ENCODE data around the gene CFAP46.
"Not testable (repeated sequence)": the region's sequence is repeated elsewhere in the genome, so short reads cannot be mapped to it uniquely, and the experiment has no call there.

CFAP46 gene

DNA sequence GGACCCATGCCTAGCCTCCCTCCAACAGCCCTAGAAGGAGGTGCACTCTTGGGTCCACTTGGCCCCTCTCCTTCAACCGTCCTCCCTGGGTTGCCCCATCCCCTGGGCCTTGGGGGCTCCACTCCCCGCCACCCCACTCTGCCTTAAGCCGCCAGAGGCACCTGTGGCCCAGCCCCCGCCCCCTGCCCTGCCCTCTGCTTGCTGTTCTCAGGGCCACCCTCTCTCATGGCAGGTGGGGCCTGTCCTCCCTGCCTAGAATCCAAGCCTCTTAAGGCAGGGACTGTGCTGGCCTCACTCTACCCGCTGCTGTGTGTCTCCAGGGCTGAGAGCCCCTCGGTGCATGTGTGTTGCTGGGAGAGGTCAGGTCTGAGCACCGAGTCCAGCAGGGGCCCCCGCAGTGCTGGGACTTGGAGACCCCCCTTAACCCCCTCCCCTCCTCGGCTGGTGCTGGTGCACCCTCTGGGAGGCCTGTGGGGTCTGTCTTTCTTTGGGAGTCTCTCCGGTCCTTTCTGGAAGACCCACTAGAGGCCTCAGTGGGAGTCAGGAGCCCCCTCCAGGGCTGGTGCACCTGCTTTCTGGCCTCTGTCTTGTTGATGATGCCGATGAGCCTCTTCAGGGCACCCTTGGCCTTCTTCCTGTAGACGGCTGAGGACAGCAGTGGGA lies 43.8 kb downstream of the CFAP46 start:
- DNase-seq = no peak

DNA sequence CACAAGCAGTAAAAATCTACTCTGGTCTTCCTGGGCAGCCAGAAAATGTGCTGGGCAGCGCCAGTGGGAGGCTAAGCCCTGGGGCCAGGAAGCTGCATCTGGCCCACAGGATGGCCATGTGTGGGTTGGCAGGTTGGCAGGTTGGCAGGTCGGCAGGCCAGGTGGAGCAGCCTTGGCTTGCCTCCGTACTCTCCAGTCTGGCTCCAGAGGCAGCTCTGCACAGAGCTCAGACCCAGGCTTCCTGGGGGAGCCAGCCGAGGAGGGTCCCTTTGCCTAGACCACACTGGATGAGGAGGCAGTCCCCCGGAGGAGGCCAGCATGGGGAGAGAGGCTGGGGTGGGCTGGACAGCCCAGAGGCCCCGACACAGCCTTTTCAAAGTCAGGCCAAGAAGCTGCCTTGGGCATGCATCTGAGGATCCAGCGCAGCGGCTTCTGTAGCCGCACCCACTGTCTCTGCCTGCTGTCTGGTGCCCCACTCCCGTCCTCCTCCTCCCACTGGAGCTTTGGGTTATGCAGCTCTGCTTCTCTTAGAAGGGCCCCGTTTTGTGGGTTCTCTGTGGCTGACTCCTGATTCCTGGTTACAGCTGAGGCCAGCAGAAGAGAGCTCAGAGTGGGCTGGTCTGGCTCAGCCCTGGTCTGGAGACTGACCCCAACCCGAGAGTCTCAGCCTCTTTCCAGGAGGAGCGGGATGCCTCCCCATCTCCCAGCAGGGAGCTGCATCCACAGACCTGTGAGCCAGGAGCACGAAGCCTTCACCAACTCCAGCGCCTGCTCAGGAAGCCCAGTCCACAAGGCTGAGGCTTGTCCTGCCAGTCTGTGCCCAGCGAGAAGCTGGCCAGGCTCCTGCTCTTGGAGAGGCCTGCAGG lies 44.6 kb downstream of the CFAP46 start:
- DNase-seq = no peak

DNA sequence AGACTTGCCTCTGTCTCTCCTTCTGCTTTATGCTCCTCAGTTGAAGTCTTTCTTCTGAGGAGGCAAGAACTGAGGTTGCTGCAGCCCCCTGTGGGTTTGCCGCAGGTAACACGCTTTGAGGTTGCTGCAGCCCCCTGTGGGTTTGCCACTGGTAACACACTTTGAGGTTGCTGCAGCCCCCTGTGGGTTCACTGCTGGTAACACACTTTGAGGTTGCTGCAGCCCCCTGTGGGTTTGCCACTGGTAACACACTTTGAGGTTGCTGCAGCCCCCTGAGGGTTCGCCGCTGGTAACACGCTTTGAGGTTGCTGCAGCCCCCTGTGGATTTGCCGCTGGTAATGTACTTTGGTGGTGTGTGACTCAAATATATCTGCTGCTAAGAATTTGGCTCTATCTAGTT lies 48.6 kb downstream of the CFAP46 start:
- not testable (repeated sequence) for DNase-seq

DNA sequence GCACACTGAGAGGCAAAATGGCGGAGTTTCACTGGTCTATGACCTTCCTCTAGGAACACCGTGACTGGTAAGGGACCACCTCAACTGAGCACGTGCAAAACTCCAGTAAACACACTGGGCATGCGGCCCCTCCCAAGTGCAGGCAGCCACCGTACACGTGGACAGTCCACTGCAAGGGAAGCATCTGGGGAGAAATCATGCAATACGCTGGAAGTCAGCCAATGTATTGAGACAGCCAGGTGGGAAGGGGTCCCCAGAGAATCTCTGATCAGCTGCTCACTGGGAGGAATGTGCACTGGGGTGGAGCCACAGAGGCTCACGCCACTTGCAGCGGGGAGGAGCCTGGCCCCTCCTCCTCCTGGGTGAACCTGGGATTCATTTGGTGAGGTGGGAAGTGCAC lies 49.3 kb downstream of the CFAP46 start:
- DNase-seq = no peak

DNA sequence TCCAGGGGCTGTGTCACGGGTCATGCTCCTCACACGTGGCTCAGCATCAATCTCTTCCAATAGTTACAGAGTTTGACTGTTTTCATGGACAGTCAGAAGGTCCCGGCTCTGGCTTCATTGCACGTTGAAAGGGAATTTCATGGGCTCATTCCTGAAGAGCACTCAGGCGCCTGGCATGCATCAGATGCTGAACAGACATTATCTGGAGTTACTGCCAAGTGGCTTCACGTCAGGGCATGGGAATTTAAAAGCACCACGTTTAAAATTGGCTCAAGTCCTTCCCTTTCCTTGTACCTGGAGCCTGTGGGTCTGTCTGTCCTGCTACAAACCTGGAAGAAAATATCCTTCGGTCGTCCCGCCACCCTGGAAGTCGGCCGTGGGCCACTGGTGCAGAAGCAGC lies 50.4 kb downstream of the CFAP46 start:
- no peak for DNase-seq

DNA sequence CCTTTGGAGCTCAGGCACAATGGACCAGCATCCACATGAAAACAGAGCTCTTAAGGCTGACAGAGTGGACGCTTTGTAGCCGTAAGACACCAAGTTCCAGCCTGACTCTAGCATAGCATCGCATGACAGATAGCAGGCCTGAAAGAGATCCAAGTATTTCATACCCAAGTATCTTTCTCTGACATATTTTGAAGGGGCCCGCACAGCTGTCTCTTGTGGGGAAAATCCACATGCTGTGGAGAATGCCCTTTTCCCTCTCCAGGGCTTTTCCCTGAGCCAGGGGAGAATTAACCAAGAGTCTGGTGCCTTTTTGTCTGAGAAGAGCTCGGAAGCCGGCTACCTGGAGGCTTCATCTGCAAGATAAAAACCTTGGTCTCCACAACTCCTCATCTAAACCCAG lies 51.0 kb downstream of the CFAP46 start:
- DNase-seq = no peak

DNA sequence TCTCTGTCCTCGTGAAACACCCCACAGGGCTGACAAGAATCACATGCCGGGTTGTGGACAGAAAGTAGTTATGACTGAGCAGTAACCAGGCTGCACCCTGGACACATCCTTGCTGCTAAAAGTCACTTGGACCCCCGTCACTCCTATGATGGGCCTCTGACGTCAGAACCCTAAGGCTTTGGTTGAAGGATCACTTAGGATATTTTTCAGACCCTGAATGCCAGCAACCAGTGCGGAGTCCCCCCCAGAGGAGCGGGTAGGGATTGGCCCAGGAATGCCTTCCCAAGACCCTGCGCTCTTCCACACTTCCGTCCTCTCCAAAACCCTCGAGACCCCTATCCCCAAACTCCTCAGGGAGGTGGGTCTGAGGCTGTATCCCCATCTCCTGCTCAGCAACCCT lies 52.1 kb downstream of the CFAP46 start:
- no peak for DNase-seq

DNA sequence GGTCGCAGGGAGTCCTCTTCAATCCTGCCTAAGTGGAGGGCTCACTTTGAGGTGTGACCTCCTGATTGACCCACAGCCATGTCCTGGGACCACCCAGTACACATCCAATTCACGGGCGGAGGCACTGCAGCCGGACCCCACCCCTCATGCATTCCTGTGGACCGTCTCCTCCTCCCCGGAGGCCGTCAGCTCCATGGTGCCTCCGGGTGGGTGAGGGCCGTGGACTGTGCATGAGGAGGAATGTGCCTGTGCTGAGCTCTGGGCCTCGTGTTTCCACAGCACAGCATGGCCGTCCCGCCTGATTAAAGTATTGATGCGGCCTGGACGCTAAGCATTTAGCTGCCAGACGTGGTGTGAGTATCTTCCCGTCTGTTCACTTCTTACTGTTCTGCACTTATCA lies 52.8 kb downstream of the CFAP46 start:
- DNase-seq = no peak

DNA sequence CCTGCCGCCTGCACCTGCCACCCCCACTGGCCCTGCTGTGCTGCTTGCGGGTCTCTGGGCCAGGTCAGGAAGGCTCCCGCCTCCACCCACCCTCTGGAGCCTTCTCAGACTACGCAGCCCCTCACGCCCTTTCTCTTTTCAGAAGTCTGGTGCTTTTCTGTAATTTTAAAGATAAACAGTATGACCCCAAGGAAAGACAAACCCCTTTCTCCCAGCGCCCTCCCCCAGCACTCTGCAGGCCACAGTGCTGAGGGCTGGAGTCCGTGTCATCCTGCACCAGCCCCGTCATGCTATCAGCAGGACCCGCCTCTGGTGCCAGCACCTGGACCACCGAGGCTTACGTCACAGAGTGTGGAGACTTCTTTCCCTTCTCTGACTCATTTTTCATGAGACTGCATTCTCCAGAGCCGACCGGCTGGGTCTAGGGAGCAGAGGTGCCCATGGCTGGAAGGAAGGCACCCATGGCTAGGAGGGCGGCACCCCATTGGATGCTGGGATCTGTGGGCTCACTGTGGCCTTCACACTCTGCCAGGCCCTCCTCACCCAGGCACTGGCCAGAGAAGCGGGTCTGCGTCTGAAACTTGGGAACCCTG lies 53.4 kb downstream of the CFAP46 start:
- no peak for DNase-seq

DNA sequence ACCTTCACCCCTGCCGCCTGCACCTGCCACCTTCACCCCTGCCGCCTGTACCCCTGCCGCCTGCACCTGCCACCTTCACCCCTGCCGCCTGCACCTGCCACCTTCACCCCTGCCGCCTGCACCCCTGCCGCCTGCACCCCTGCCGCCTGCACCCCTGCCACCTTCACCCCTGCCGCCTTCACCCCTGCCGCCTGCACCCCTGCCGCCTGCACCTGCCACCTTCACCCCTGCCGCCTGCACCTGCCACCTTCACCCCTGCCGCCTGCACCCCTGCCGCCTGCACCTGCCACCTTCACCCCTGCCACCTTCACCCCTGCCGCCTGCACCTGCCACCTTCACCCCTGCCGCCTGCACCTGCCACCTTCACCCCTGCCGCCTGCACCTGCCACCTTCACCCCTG lies 53.9 kb downstream of the CFAP46 start:
- not testable (repeated sequence) for DNase-seq

DNA sequence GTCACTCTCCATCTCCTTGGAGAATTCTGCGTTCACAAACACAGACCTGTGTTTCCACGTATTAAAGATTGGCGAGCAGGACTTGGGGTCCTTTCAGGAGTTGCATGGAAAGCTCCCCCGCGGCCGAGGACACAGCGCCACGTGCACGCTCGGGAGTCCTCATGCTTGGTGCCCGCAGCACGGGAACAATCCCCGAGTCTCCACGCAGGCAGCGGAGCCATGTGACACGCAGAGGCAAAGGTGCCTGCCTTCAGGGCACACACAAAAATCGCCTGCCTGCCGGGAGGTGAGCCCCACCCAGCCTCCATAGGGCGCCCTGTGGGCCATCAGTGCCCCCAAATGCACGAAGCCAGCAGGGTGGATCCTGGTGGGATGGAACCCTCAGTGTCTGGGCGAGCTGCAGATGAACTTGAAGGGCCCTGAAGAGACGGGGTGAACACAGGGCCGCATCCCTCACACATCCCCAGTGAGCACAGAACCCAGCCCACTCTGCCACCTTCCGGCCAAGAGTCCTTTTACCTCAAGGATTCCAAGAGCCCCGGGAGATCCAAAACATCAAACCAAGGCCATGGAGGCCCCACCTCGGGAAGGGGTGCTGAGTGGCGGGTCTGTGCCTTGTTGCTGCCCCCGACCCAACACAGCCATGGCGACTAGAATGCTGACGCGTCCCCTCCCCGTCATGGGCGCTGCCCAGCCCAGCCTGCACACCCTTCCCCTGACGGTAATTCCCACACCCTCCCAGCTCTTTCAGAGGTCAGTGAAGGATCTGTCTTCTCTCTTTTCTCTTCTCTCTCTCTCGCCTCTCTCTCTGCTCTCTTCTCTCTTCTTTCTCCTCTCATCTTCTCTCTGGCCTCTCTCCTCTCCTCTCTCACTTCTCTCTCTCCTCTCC lies 55.9 kb downstream of the CFAP46 start:
- no peak for DNase-seq

DNA sequence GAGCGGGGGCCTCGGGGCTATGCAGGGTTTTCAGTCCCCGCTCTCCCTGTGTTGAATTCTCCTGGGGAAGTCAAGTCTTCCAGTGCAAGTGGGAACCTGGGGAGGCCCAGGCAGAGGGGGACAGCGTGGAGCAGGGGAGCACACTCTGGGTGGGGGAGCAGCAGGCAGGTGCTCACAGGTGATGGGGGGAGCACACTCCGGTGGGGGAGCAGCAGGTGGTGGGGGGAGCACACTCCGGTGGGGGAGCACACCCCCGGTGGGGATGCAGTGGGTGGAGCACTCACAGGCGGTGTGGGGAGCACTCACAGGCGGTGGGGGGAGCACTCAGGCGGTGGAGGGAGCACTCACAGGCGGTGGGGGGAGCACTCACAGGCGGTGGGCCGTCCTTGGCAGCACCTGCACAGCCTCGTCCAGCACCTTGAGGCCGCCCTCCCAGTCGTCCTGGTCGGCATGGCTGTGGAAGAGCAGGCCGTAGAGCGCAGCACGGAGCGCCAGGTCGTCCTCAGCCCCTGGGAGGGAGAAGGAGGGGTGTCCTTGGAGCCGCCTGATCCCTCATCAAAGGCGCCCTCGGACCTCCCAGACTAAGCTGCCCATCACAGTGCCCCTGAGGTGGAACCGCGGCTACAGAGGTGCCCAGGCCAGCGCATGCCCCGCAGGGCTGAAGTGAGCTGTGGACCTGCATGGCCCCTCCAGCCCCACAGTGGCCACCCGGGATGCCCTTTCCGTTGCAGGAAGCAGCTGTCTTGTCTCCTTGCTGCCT lies 56.7 kb downstream of the CFAP46 start:
- DNase-seq = no peak

DNA sequence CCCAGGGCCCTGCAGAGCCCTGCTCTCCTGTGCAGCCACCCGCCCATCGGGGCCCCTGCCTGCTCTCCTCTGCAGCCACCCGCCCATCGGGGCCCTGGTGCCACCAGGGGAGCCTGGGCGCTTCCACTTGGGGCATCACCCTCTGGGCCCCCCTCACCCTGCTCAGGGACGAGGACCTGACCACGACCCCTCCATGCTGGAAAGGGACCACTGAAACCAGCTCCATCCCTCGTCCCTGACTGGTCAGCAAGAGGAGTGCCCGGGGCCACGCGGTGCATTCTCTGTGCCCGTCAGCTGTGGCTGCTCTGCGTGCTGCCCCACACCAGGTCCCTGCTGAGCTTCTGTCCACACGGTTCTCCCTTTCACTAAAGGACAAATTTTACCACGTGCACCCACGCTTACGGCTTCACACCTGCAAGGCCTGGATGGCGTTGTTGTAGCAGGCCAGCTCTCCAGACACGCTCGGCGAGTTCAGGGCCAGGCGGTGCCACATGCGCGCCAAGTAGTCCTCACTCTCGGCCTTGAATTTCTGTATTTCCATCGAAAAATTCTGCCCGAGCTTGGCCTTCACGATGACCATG lies 57.6 kb downstream of the CFAP46 start:
- no peak for DNase-seq

DNA sequence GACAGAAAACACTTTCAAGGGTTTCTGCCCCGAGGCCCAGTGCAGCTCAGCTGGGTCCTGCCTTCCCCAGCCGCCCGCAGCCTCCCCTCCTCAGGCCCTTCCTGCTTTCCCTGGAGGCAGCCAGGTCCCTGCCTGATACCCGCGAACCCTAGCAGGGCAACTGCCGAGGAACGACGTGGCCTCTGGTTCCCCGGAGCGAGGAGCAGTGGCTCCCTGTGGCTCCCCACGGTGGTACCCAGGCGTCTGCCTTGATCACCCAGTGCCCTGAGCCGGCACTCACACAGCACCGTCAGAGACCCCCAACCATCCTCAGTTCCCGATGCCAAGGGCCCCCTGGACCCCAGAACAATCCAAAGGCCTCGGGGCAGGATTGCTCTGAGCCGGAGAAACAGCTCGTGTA lies 58.3 kb downstream of the CFAP46 start:
- no peak for DNase-seq

DNA sequence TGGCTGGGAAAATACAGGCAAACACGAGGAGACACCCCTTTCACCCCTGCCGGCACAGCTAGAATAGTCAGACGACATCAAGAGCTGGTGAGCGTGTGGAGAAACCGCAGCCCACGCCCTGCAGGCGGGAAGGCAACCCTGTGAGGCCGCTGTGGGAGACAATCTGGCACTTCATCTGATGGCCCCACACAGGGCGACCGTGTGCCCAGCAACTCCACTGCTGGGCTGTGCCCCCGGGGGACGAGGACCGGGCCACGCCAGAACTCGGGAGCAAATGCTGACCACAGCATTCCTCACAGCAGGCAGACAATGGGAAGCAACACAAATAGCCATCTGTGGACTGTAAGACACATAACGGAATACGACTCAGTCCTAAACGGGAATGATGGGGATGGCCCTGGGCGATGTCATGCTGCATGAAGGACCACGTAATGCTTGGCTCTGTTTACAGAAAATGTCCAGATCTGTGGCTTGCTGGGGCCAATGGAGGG lies 58.9 kb downstream of the CFAP46 start:
- DNase-seq = no peak

DNA sequence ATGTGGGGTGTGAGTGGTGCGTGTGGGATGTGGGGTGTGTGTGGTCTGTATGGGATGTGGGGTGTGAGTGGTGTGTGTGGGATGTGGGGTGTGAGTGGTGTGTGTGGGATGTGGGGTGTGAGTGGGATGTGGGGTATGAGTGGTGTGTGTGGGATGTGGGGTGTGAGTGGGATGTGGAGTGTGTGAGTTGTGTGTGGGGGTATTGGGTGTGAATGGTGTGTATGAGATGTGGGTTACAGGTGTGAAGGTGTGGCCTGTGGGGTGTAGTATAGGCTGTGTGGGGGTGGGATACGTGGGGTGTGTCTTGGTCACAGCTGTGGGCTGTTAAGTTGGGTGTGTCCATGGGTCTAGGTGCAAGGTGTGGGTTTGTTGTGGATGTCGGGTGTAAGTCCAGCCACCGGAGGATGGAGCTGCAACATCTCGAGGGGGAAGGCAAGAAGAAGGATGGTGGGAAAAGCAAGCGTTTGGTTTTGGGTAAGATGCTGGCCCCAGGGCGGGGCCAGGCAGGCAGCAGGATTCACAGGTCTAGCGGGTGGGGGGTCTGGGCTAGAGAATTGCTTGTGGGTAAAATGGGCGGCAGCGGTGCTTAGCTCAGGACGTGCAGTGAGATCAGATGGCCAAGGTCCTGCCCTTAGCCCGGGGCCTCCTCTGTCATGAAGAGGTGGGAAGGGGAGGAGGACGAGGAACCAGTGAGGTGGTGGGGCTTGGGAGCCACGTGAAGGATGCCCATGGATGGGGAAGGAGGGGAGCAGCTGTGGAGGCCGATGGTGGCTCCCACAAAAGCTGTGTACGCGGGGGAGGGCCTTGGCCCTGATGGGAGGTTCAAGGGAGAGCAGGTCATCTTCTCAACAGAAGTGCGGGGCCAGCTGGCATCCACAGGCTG lies 60.1 kb downstream of the CFAP46 start:
- DNase-seq = no peak

DNA sequence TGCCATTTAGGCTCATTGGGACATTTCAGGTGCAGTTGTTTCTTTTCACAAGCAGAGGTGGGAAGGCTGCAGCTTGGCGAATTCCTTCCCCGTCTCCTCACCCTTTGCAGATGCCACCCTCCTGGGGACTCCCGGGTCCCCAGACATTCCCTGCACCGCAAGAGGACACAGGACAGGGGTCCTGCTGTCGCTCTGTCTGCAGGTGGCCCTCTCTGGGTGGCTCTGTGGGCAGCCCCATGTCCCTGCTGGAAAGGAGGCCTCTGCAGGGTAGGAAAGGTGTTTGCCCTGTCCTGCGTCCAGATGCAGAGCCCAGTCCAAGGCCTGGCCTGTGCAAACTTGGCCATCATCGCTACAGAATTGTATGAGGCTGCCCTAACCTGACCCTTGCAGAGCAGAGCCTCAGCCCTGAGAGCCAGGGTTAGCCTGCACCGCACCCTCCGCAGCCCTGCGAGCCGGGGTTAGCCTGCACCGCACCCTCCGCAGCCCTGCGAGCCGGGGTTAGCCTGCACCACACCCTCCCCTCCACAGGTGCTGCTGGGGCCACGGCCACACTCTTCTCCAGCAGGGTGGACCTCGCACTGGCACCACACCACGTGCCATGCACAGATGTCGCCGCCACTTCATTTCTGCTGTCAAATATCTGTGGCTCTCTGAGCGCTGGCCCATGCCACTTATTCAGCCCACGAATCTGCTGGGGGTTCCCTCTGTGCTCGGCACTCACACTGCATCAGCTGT lies 61.0 kb downstream of the CFAP46 start:
- no peak for DNase-seq

DNA sequence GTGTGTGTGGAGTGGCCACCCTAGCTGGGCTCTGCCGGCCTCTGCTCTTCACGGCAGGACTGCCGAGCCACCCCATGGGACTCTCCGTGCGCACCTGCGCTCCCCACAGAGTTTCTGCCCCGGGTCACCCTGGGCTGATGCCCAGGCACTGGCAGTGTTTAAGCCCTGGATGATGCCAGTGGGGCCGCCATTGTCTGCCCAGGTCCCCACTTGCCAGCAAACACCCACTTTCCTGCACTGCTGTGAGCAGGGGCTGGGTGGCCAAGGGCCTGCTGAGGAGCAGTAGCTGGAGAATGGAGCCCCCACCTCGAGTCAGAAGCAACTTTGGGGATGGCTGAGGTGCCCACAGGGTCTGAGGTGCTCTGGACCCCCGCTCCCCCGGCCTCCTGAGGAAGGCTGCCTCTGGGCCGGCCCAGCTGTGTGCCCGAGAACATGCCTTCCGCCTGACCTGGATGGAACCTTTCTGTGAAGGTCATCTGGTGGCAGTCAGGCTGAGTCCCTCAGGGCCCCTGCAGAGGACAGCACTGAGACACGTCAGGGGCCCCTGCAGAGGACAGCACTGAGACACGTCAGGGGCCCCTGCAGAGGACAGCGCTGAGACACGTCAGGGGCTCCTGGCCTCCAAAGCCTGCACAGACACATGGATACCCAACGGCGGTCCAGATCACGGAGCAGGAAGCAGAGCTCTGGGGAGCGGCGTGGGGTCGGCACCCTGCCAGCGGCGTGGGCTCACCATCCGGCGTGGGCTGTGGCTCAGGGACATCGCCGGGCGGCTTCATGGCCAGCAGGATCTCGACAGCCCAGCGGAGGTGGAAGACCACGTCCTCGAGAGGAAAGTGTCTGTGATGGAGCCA lies 62.0 kb downstream of the CFAP46 start:
- no peak for DNase-seq

Data from NCI-H446 (cell line).